WTC11 (cell line): Measurements from ENCODE around the gene WFS1. TPM values are rescaled to one million over a fixed set of nuclear protein-coding genes. Genes with fewer than 3 reads are reported as not detected.
A peak's percentile ranks its signal among the peaks of the same experiment; 100 is the strongest.

Experiments used
- ATAC-seq: fragments of 200-7000 bp; cut with Tn5 transposase; 2 replicates; pipeline ENCODE4 v1.10.0; 2021; ENCODE audit warnings: mild to moderate bottlenecking, moderate library complexity
- Bru-seq: library from RNA; stranded (reverse); fragments of 400-500 nt; gene quantifications from one replicate; lab custom pipeline; 2021; lab: Mats Ljungman, UMichigan
- CTCF ChIA-PET: fragments of 300-600 bp; sonication (Branson Sonifier 250); formaldehyde crosslinking; loops from one replicate; lab custom pipeline; 2021; ENCODE audit warnings: antibody characterized with exemption; lab: Charles Lee
- POLR2A ChIA-PET: fragments of 350-600 bp; sonication (Branson Sonifier 250); formaldehyde crosslinking; loops from one replicate; lab custom pipeline; 2021; ENCODE audit warnings: antibody characterized with exemption; lab: Charles Lee
- DNase-seq: peaks from one replicate; pipeline ENCODE4 v3.0.0; 2021; ENCODE audit warnings: low spot score
- H3K27ac Mint-ChIP-seq: 2 replicates; pipeline ENCODE4 v1.8.0; 2021; ENCODE audit warnings: mixed read lengths
- H3K27me3 Mint-ChIP-seq: 2 replicates; pipeline ENCODE4 v1.8.0; 2021; ENCODE audit warnings: low read depth, mild to moderate bottlenecking, moderate library complexity, mixed read lengths
- H3K36me3 Mint-ChIP-seq: 2 replicates; pipeline ENCODE4 v1.8.0; 2021; ENCODE audit warnings: mixed read lengths
- H3K4me1 Mint-ChIP-seq: 2 replicates; pipeline ENCODE4 v1.8.0; 2022; ENCODE audit warnings: mixed read lengths
- H3K4me3 Mint-ChIP-seq: 2 replicates; pipeline ENCODE4 v1.8.0; 2021; ENCODE audit warnings: mild to moderate bottlenecking, moderate library complexity, mixed read lengths
- H3K9me3 Mint-ChIP-seq: 2 replicates; pipeline ENCODE4 v1.8.0; 2021; ENCODE audit warnings: mixed read lengths
- MXD4 ChIP-seq: fragments of 250-450 bp; sonication (Bioruptor Pico); IDR thresholded peaks from 2 replicates; pipeline ENCODE4 v1.8.0; 2021; ENCODE audit warnings: mild to moderate bottlenecking, moderate library complexity, borderline replicate concordance
- NFYB ChIP-seq: sonication (generic); formaldehyde crosslinking; conservative IDR thresholded peaks from 2 replicates; pipeline ENCODE4 v1.8.0; 2022; ENCODE audit warnings: low read depth, missing genetic modification reagents
- SOX15 ChIP-seq: fragments of 250-450 bp; sonication (Bioruptor Pico); IDR thresholded peaks from 2 replicates; pipeline ENCODE4 v1.9.0; 2021; ENCODE audit warnings: mild to moderate bottlenecking
- SP1 ChIP-seq: sonication (generic); formaldehyde crosslinking; conservative IDR thresholded peaks from 2 replicates; pipeline ENCODE4 v1.8.1; 2022; ENCODE audit warnings: missing genetic modification reagents
- ZNF121 ChIP-seq: sonication (generic); formaldehyde crosslinking; IDR thresholded peaks from 2 replicates; pipeline ENCODE4 v1.8.0; 2023; ENCODE audit warnings: missing genetic modification reagents
- long read RNA-seq, 3 experiments: library from RNA in 1 of 3; library from capped mRNA in 1 of 3; library from polyadenylated mRNA in 1 of 3; unstranded in 2 of 3; stranded (forward) in 1 of 3; transcript quantifications; one replicate each; pipeline ENCODE4 v2.0.0, GENCODE V29; 2021
- total RNA-seq: library from RNA; stranded (reverse); gene quantifications from 3 replicates; pipeline ENCODE4 v1.2.3, GENCODE V29; 2021
- TF ChIP-seq, protein P1 (sequence below): sonication (generic); formaldehyde crosslinking; IDR thresholded peaks from 2 replicates; pipeline ENCODE4 v1.8.0; 2022; ENCODE audit warnings: mild to moderate bottlenecking, missing genetic modification reagents
- TF ChIP-seq, protein P2 (sequence below): sonication (generic); formaldehyde crosslinking; IDR thresholded peaks from 2 replicates; pipeline ENCODE4 v1.8.0; 2022; ENCODE audit warnings: mild to moderate bottlenecking, missing genetic modification reagents
- TF ChIP-seq, protein P3 (sequence below): sonication (generic); formaldehyde crosslinking; IDR thresholded peaks from 2 replicates; pipeline ENCODE4 v1.8.1; 2023; ENCODE audit warnings: mild to moderate bottlenecking, missing genetic modification reagents
- TF ChIP-seq, protein P4 (sequence below): sonication (generic); formaldehyde crosslinking; IDR thresholded peaks from 2 replicates; pipeline ENCODE4 v1.8.1; 2023; ENCODE audit warnings: mild to moderate bottlenecking, missing genetic modification reagents
- TF ChIP-seq, protein P5 (sequence below): sonication (generic); formaldehyde crosslinking; IDR thresholded peaks from 2 replicates; pipeline ENCODE4 v1.8.0; 2022; ENCODE audit warnings: mild to moderate bottlenecking, missing genetic modification reagents

WFS1 gene, protein sequence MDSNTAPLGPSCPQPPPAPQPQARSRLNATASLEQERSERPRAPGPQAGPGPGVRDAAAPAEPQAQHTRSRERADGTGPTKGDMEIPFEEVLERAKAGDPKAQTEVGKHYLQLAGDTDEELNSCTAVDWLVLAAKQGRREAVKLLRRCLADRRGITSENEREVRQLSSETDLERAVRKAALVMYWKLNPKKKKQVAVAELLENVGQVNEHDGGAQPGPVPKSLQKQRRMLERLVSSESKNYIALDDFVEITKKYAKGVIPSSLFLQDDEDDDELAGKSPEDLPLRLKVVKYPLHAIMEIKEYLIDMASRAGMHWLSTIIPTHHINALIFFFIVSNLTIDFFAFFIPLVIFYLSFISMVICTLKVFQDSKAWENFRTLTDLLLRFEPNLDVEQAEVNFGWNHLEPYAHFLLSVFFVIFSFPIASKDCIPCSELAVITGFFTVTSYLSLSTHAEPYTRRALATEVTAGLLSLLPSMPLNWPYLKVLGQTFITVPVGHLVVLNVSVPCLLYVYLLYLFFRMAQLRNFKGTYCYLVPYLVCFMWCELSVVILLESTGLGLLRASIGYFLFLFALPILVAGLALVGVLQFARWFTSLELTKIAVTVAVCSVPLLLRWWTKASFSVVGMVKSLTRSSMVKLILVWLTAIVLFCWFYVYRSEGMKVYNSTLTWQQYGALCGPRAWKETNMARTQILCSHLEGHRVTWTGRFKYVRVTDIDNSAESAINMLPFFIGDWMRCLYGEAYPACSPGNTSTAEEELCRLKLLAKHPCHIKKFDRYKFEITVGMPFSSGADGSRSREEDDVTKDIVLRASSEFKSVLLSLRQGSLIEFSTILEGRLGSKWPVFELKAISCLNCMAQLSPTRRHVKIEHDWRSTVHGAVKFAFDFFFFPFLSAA
- total RNA-seq (33.0 to 35.8 TPM (median 34.7 TPM) in 3 replicates), Bru-seq, nascent RNA (percentile 56 among the genes with signal in this experiment)
- long read RNA-seq, experiment 1, transcript WFS1-202 (8 exons, 3,255 nt) = minor isoform, 26 of 154 reads
- long read RNA-seq, experiment 1, transcript WFS1-201 (8 exons, 3,640 nt) = major isoform, 91 of 154 reads
- long read RNA-seq, experiment 1, partial matches to known transcripts = 27 of 154 reads
- long read RNA-seq, experiment 1, other reads (novel, unspliced or antisense) = 6 of 154 reads
- long read RNA-seq, experiment 2, transcript WFS1-201 (8 exons, 3,640 nt) = major isoform, 15 of 58 reads
- long read RNA-seq, experiment 2, transcript WFS1-202 (8 exons, 3,255 nt) = minor isoform, 8 of 58 reads
- long read RNA-seq, experiment 2, partial matches to known transcripts = 29 of 58 reads
- long read RNA-seq, experiment 2, other reads (novel, unspliced or antisense) = 5 of 58 reads
- long read RNA-seq, experiment 3 = 0 reads

DNA sequence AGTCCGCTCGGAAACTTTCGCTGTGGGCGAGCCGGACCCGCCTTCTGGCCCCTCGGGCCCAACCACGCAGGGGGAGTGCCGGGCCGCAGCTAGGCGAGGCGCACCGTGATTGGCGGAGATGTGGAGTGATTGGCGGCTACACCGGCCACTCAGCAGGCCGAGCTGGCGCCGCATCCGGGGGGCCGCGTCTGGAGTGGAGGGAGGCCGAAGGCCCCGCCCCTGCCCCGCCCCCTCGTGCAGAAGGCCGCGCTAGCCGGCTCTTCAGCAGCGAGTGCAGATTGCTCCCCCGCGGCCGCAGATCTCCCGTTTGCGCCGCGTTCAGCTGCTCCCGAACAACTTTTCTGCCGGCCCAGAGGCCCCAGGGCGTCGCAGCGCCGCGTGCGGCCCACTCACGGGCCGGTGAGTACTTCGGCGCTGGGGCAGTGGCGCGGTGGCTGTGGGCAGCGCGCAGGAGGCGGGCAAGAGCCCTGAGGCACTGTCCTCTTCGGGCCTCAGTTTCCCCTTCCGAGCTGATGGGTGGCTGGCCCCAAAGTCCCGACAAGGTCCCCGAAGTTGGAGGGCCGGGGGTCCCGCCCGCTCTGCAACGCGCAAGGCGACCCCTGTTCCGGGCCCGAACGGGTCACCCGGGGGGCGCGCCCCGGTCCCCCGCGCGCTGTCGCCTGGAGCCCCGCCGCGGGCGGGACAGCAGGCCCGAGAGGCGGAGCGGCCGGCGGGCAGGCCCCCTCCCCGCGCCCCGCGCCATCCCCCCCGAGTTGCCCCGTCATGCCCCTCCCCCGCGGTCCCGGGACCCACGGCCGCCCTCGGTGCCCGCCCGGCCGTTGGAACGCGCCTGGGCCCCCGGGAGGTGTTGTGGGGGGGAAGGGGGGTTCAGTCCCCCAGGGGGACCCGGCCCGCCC, at the start of gene WFS1:
WFS1 (plus strand) TSS at position 235 of the 896 bp plus-strand sequence. CDS start 7,606 bp downstream, outside the sequence.
- Mint-ChIP-seq H3K4me3 (peak within 1 kb of the TSS; percentile 81), H3K9me3 (no peaks in the 10 kb centered on the region), H3K36me3 (no peaks in the 10 kb centered on the region), H3K27ac (no peak within 1 kb of the TSS), H3K4me1 (peaks cover 54% of the 10 kb centered on the region), H3K27me3 (peaks cover 8% of the 10 kb centered on the region)
- ATAC-seq (peak; percentile 99), DNase-seq (peak; percentile 99)
- ChIA-PET CTCF (interaction anchor here (0.7 to 31.0 kb wide), 10 partner anchors 10 to 1916 kb away, joined by 3 to 713 read pairs (median 5); no protein-coding TSS in a partner anchor), POLR2A (interaction anchor here (0.6 kb wide), 1 partner anchor 10 kb away, joined by 7 read pairs; no protein-coding TSS in a partner anchor)
- TF ChIP-seq NFYB (CRISPR knock-in tag) (peak; percentile 93), SP1 (CRISPR knock-in tag) (peak; percentile 78), SOX15 (CRISPR knock-in tag) (no peak), MXD4 (CRISPR knock-in tag) (no peak), ZNF121 (CRISPR knock-in tag) (peak; percentile 39; the same call in 1 of the 2 replicates)
- TF ChIP-seq, protein P1, sequence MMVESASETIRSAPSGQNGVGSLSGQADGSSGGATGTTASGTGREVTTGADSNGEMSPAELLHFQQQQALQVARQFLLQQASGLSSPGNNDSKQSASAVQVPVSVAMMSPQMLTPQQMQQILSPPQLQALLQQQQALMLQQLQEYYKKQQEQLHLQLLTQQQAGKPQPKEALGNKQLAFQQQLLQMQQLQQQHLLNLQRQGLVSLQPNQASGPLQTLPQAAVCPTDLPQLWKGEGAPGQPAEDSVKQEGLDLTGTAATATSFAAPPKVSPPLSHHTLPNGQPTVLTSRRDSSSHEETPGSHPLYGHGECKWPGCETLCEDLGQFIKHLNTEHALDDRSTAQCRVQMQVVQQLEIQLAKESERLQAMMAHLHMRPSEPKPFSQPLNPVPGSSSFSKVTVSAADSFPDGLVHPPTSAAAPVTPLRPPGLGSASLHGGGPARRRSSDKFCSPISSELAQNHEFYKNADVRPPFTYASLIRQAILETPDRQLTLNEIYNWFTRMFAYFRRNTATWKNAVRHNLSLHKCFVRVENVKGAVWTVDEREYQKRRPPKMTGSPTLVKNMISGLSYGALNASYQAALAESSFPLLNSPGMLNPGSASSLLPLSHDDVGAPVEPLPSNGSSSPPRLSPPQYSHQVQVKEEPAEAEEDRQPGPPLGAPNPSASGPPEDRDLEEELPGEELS (CRISPR knock-in tag) = 0 out of 2 replicates have a peak, but pooled peaks have one; percentile 60
- TF ChIP-seq, protein P2, sequence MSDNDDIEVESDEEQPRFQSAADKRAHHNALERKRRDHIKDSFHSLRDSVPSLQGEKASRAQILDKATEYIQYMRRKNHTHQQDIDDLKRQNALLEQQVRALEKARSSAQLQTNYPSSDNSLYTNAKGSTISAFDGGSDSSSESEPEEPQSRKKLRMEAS (CRISPR knock-in tag) = peak; percentile 38; the same call in 1 of the 2 replicates
- TF ChIP-seq, protein P3, sequence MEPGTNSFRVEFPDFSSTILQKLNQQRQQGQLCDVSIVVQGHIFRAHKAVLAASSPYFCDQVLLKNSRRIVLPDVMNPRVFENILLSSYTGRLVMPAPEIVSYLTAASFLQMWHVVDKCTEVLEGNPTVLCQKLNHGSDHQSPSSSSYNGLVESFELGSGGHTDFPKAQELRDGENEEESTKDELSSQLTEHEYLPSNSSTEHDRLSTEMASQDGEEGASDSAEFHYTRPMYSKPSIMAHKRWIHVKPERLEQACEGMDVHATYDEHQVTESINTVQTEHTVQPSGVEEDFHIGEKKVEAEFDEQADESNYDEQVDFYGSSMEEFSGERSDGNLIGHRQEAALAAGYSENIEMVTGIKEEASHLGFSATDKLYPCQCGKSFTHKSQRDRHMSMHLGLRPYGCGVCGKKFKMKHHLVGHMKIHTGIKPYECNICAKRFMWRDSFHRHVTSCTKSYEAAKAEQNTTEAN (CRISPR knock-in tag) = 0 out of 2 replicates have a peak, but pooled peaks have one; percentile 52
- TF ChIP-seq, protein P4, sequence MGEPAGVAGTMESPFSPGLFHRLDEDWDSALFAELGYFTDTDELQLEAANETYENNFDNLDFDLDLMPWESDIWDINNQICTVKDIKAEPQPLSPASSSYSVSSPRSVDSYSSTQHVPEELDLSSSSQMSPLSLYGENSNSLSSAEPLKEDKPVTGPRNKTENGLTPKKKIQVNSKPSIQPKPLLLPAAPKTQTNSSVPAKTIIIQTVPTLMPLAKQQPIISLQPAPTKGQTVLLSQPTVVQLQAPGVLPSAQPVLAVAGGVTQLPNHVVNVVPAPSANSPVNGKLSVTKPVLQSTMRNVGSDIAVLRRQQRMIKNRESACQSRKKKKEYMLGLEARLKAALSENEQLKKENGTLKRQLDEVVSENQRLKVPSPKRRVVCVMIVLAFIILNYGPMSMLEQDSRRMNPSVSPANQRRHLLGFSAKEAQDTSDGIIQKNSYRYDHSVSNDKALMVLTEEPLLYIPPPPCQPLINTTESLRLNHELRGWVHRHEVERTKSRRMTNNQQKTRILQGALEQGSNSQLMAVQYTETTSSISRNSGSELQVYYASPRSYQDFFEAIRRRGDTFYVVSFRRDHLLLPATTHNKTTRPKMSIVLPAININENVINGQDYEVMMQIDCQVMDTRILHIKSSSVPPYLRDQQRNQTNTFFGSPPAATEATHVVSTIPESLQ (CRISPR knock-in tag) = no peak
- TF ChIP-seq, protein P5, sequence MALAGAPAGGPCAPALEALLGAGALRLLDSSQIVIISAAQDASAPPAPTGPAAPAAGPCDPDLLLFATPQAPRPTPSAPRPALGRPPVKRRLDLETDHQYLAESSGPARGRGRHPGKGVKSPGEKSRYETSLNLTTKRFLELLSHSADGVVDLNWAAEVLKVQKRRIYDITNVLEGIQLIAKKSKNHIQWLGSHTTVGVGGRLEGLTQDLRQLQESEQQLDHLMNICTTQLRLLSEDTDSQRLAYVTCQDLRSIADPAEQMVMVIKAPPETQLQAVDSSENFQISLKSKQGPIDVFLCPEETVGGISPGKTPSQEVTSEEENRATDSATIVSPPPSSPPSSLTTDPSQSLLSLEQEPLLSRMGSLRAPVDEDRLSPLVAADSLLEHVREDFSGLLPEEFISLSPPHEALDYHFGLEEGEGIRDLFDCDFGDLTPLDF (CRISPR knock-in tag) = no peak
